Activated CD4-positive, alpha-beta T cell treated with anti-CD3 and anti-CD28 coated beads, Interleukin-2, amount 50 U/mL, for 48 hours (primary cell): ENCODE results near the gene NT5DC2.
"Not testable (repeated sequence)": the region's sequence is repeated elsewhere in the genome, so short reads cannot be mapped to it uniquely, and the experiment has no call there.

Source experiments
- DNase-seq, 2 experiments: peaks; one replicate each; pipeline ENCODE4 v3.0.0-alpha.2; 2020

The NT5DC2 gene

GRCh38 chr3:52536369-52537164, 2.9 kb upstream of the NT5DC2 start, which contains the start of gene UQCC5:
UQCC5 (plus strand) TSS chr3:52536605; CDS start chr3:52536756, 151 bp downstream.
- peak; percentile 97 to 98 for DNase-seq

GRCh38 chr3:52536112-52536368, 2.4 kb upstream of the NT5DC2 start:
- no peak for DNase-seq

- no peak for DNase-seq
Measured at GRCh38 chr3:52535411-52536111, 1.9 kb upstream of the NT5DC2 start.

GRCh38 chr3:52534281-52535183, 875 bp upstream of the NT5DC2 start:
- DNase-seq, result no peak

- DNase-seq, result peak; percentile 29 to 35
Measured at GRCh38 chr3:52532838-52533622, 627 bp downstream of the NT5DC2 start.

- peak; percentile 23 to 24 for DNase-seq
Measured at GRCh38 chr3:52532517-52532837, 1.2 kb downstream of the NT5DC2 start.

- DNase-seq, result no peak
Measured at GRCh38 chr3:52531860-52532516, 1.7 kb downstream of the NT5DC2 start.

GRCh38 chr3:52530918-52531826, 2.5 kb downstream of the NT5DC2 start:
- no peak for DNase-seq

GRCh38 chr3:52529376-52530333, 4.0 kb downstream of the NT5DC2 start:
- DNase-seq, result no peak

GRCh38 chr3:52528586-52529375, 4.9 kb downstream of the NT5DC2 start:
- no peak for DNase-seq

- no peak for DNase-seq
Measured at GRCh38 chr3:52527732-52528585, 5.7 kb downstream of the NT5DC2 start.

- DNase-seq, result no peak
Measured at GRCh38 chr3:52527039-52527731, 6.5 kb downstream of the NT5DC2 start.

- not testable (repeated sequence) for DNase-seq
Measured at GRCh38 chr3:52526671-52527038, 7.0 kb downstream of the NT5DC2 start.

- no peak for DNase-seq
Measured at GRCh38 chr3:52525680-52526561, 7.7 kb downstream of the NT5DC2 start.

- DNase-seq, result no peak
Measured at GRCh38 chr3:52524752-52525679, 8.6 kb downstream of the NT5DC2 start.
